K562 (cell line): ENCODE data around the gene SLC4A5. TPM values are rescaled to one million over a fixed set of nuclear protein-coding genes. Genes with fewer than 3 reads are reported as not detected.

Experiments used
- ATAC-seq: fragments of 200-7000 bp; cut with Tn5 transposase; 3 replicates; pipeline ENCODE4 v1.9.1; 2020; ENCODE audit warnings: moderate library complexity
- BruUV-seq: library from RNA; stranded (reverse); fragments of 400-500 nt; replicated peaks from 2 replicates; lab custom pipeline; 2021; lab: Mats Ljungman, UMichigan
- CTCF ChIA-PET: fragments of 300-600 bp; formaldehyde crosslinking; extraction: SDS; loops from one replicate; lab custom pipeline; 2021; ENCODE audit warnings: low intra/inter-chr PET ratio; lab: Yijun Ruan, JAX
- POLR2A ChIA-PET: fragments of 300-600, 350-650 bp; sonication (Branson Sonifier 250); formaldehyde crosslinking; extraction: SDS; loops from one replicate; lab custom pipeline; 2021; ENCODE audit warnings: antibody characterized with exemption, inconsistent platforms; lab: Yijun Ruan, JAX
- DNase-seq, 4 experiments: peaks; one replicate each; pipeline versions ENCODE4 v3.0.0 to v3.0.0-alpha.2; 2011 to 2018; ENCODE audit warnings: low spot score in 3 of 4, mixed read lengths in 3 of 4; ENCODE audit errors: extremely low read depth in 1 of 4
- FAIRE-seq: peaks from 2 replicates; lab custom pipeline; 2011; peaks lifted over from hg19 to GRCh38; lab: Jason Lieb, UNC
- H2AFZ ChIP-seq: 2 replicates; pipeline ENCODE4 v1.6.0; 2011; ENCODE audit warnings: low read depth, low read length, control low read depth, inconsistent platforms
- H3K27ac ChIP-seq: fragments of 200-600 bp; 3 replicates; pipeline ENCODE4 v1.8.0; 2011; ENCODE audit warnings: low read depth, mild to moderate bottlenecking, control low read depth, inconsistent platforms, low read length, moderate library complexity, mixed read lengths; ENCODE audit errors: extremely low read depth
- H3K27me3 ChIP-seq, 2 experiments: fragments of 300-600 bp in 1 of 2; 2 replicates in 1 of 2; 3 replicates in 1 of 2; pipeline versions ENCODE4 v1.6.0 to v1.8.0; 2011; ENCODE audit warnings: inconsistent platforms in 2 of 2, low read length in 2 of 2, mild to moderate bottlenecking in 1 of 2, mixed read lengths in 1 of 2, moderate library complexity in 1 of 2; ENCODE audit not compliant: control insufficient read depth in 2 of 2, insufficient read depth in 2 of 2
- H3K36me3 ChIP-seq: fragments of 300-600 bp; 3 replicates; pipeline ENCODE4 v1.8.0; 2011; ENCODE audit warnings: mild to moderate bottlenecking, low read length, inconsistent platforms; ENCODE audit not compliant: control insufficient read depth, insufficient read depth
- H3K4me1 ChIP-seq, 2 experiments: fragments of 200-600 bp in 1 of 2; replicated peaks in 1 of 2; 2 replicates in 1 of 2; 3 replicates in 1 of 2; pipeline versions ENCODE4 v1.5.1 to v1.8.0; 2011; ENCODE audit warnings: inconsistent platforms in 2 of 2, low read length in 2 of 2, mild to moderate bottlenecking in 1 of 2, mixed read lengths in 1 of 2, moderate library complexity in 1 of 2; ENCODE audit not compliant: control insufficient read depth in 2 of 2, insufficient read depth in 2 of 2
- H3K4me2 ChIP-seq: 2 replicates; pipeline ENCODE4 v1.6.1; 2011; ENCODE audit warnings: low read length, control low read depth, inconsistent platforms, mixed read lengths; ENCODE audit not compliant: insufficient read depth
- H3K4me3 ChIP-seq: fragments of 200-600 bp; sonication (generic), shearing (Covaris generic); 2 replicates; pipeline ENCODE4 v1.5.1; 2016; ENCODE audit warnings: control low read depth, inconsistent platforms
- H3K79me2 ChIP-seq: fragments of 200-600 bp; 3 replicates; pipeline ENCODE4 v1.8.0; 2011; ENCODE audit warnings: low read length, inconsistent platforms; ENCODE audit not compliant: control insufficient read depth, insufficient read depth
- H3K9ac ChIP-seq, 2 experiments: 2 replicates each; pipeline versions ENCODE4 v1.6.0 to v1.6.1; 2011; ENCODE audit warnings: low read depth in 2 of 2, low read length in 2 of 2, control low read depth in 1 of 2, inconsistent platforms in 1 of 2, mild to moderate bottlenecking in 1 of 2, mixed read lengths in 1 of 2; ENCODE audit not compliant: insufficient read depth in 1 of 2
- H3K9me1 ChIP-seq: one replicate; pipeline ENCODE4 v1.6.0; 2011; ENCODE audit warnings: inconsistent platforms, mild to moderate bottlenecking, low read length, moderate library complexity; ENCODE audit not compliant: control insufficient read depth, insufficient read depth
- H3K9me3 ChIP-seq: replicated peaks from 2 replicates; pipeline ENCODE4 v1.5.1; 2011; ENCODE audit warnings: low read depth, low read length, inconsistent platforms; ENCODE audit not compliant: control insufficient read depth, insufficient read depth
- H4K20me1 ChIP-seq: replicated peaks from 2 replicates; pipeline ENCODE4 v1.6.1; 2011; ENCODE audit warnings: low read length, inconsistent platforms, mixed read lengths; ENCODE audit not compliant: control insufficient read depth, insufficient read depth
- DNMT1 ChIP-seq: fragments of 450-650 bp; IDR thresholded peaks from 2 replicates; pipeline ENCODE4 v1.6.1; 2016; ENCODE audit warnings: antibody characterized with exemption, mild to moderate bottlenecking
- EP400 ChIP-seq: fragments of 450-650 bp; IDR thresholded peaks from 2 replicates; pipeline ENCODE4 v1.6.1; 2017; ENCODE audit warnings: antibody characterized with exemption, mild to moderate bottlenecking, moderate library complexity
- FOXA3 ChIP-seq, 2 experiments: fragments of 450-650 bp in 1 of 2; sonication (generic) in 1 of 2; formaldehyde crosslinking; IDR thresholded peaks in 1 of 2; conservative IDR thresholded peaks in 1 of 2; 2 replicates each; pipeline versions ENCODE4 v1.4.0 to v1.8.0; 2020 to 2022; ENCODE audit warnings: mild to moderate bottlenecking in 2 of 2, missing genetic modification reagents in 1 of 2
- GABPB1 ChIP-seq: sonication (generic); formaldehyde crosslinking; IDR thresholded peaks from 2 replicates; pipeline ENCODE4 v1.8.0; 2022; ENCODE audit warnings: mild to moderate bottlenecking, missing genetic modification reagents
- MECOM ChIP-seq: fragments of 250-450 bp; sonication (Bioruptor Pico); IDR thresholded peaks from 2 replicates; pipeline ENCODE4 v1.8.0; 2022; ENCODE audit warnings: inconsistent platforms
- RHOXF2B ChIP-seq: fragments of 250-450 bp; sonication (Bioruptor Pico); conservative IDR thresholded peaks from 2 replicates; pipeline ENCODE4 v1.5.1; 2021
- SRSF9 ChIP-seq: fragments of 200-400 bp; formaldehyde crosslinking; IDR thresholded peaks from 2 replicates; pipeline ENCODE4 v1.6.1; 2017; ENCODE audit warnings: low read depth, low read length, borderline replicate concordance
- WGBS: fragments of 100-300 bp; shearing (Covaris generic); methylation state at CpG from one replicate; pipeline ENCODE4 v1.1.6; 2016; ENCODE audit warnings: low coverage, mixed read lengths; ENCODE audit not compliant: insufficient coverage; ENCODE audit errors: missing lambda C conversion rate; 5-methylcytosine and 5-hydroxymethylcytosine counted together
- in situ Hi-C: fragments of 300-500 bp; cut with MboI; formaldehyde crosslinking; loops from 4 replicates; pipeline ENCODE4 v1.15.0; 2018; ENCODE audit warnings: inconsistent platforms, mixed read lengths
- intact Hi-C: fragments of 100-400 bp; cut with micrococcal nuclease; formaldehyde crosslinking; loops from 2 replicates; pipeline ENCODE4 v1.14.2; 2022
- polyA plus RNA-seq, 8 experiments: library from polyadenylated mRNA; depleted of rRNA in 4 of 8; stranded (reverse) in 5 of 8; unstranded in 3 of 8; fragments of >200 nt; fragmentation: Nextera tagmentation in 2 of 8; fragmentation: Illumina TruSeq in 1 of 8; extraction: Ambion mirVana in 2 of 8; extraction: Trizol in 1 of 8; gene quantifications; 2 replicates each; pipeline versions ENCODE4 v1.2.1 to v1.2.3, GENCODE V29; 2011 to 2014; ENCODE audit warnings: inconsistent platforms in 1 of 8, missing spikeins in 1 of 8
- total RNA-seq, 7 experiments: library from RNA; depleted of rRNA in 6 of 7; stranded (reverse); fragments of >200 nt in 6 of 7; fragmentation: Illumina TruSeq in 2 of 7; extraction: Trizol in 2 of 7; gene quantifications; 2 replicates each; pipeline versions ENCODE4 v1.2.1 to v1.2.3, GENCODE V29; 2011 to 2021; ENCODE audit warnings: low replicate concordance in 1 of 7
- TF ChIP-seq, protein P1 (sequence below): fragments of 250-450 bp; sonication (Bioruptor Pico); IDR thresholded peaks from 2 replicates; pipeline ENCODE4 v1.5.0; 2021
- TF ChIP-seq, protein P2 (sequence below): sonication (generic); formaldehyde crosslinking; IDR thresholded peaks from 2 replicates; pipeline ENCODE4 v1.9.0; 2022; ENCODE audit warnings: mild to moderate bottlenecking, missing genetic modification reagents

SLC4A5 gene
- total and polyA plus RNA-seq, 9 of the 15 experiments (the other 6 are each of a cell fraction or from before 2014, with no cell fraction given) = 0.03 to 0.77 (median 0.14) TPM; not detected in 1

DNA sequence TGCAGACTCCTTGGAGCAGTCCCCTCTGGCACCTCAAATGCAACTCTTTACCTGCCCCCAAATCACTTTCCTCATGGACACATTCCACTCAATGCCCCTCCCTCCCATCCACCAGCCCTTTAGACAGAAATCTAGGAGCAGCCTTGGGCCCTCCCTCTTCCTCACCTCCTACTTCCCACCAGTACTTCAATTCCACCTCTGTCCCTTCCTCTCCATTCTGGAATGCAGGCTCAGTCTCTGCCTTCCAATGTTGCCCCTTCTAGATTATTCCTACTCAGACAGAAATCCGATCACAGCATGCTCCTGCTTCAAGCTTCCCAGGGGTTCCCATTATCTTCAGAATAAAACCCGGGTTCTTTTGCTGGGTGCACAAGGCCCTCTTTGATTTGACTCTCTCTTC is 82.7 kb downstream of the SLC4A5 start (continued):
- TF ChIP-seq, protein P1, sequence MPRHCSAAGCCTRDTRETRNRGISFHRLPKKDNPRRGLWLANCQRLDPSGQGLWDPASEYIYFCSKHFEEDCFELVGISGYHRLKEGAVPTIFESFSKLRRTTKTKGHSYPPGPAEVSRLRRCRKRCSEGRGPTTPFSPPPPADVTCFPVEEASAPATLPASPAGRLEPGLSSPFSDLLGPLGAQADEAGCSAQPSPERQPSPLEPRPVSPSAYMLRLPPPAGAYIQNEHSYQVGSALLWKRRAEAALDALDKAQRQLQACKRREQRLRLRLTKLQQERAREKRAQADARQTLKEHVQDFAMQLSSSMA = no peak
- TF ChIP-seq, all 486 proteins: peak for 0

DNA sequence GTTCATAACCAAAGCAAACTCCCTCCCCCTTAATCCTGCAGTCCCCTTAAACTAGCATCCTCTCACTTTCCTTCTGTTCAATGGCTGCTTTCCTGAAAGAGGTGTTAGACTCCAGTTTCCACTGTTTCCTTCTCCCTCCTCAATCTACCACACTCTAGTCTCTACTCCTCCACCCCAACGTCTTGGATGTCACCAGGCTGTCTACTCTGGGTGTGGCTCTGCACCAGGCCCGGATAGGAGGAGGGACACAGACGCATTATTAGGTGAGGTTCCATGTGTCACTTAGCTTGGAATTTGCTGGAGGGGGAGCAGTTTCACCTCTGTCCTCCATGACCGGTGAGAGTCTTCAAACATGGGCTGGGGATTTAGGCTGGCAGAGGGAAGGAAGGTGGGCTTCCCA is 83.5 kb downstream of the SLC4A5 start:
- no peak for FAIRE-seq
- no peaks in the 10 kb centered on the region for H3K36me3 ChIP-seq
- 0% methylated on average over 4 of the region's 4 CpGs for WGBS
- H3K79me2 ChIP-seq = no peaks in the 10 kb centered on the region
- ATAC-seq = peak; percentile 35; the same call in 1 of the 3 replicates
- in situ Hi-C loops = loop anchor here (10.0 kb wide), 1 partner anchor 335 kb away; no protein-coding TSS in a partner anchor
- no peaks in the 10 kb centered on the region for H4K20me1 ChIP-seq
- no peak overlapping the region for H2AFZ ChIP-seq
- H3K4me3 ChIP-seq = no peak overlapping the region
- H3K4me1 ChIP-seq = peaks cover 3% of the 10 kb centered on the region in 2 experiments; a peak in 2 of 5 replicates
- H3K9me1 ChIP-seq = no peaks in the 10 kb centered on the region
- no TSS peak for BruUV-seq
- peaks cover 2 to 29% of the 10 kb centered on the region in 2 experiments; a peak in 2 of 5 replicates for H3K27me3 ChIP-seq
- POLR2A ChIA-PET = no interaction called here
- TF ChIP-seq, protein P2, sequence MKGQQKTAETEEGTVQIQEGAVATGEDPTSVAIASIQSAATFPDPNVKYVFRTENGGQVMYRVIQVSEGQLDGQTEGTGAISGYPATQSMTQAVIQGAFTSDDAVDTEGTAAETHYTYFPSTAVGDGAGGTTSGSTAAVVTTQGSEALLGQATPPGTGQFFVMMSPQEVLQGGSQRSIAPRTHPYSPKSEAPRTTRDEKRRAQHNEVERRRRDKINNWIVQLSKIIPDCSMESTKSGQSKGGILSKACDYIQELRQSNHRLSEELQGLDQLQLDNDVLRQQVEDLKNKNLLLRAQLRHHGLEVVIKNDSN = no peak
- TF ChIP-seq FOXA3 (CRISPR knock-in tag; conservative IDR thresholded peaks at IDR 0.05 in 1 of 2, IDR thresholded peaks at IDR 0.05 in 1 of 2) (no peak), RHOXF2B (CRISPR knock-in tag) (no peak), SRSF9 (no peak), DNMT1 (no peak), GABPB1 (no peak), MECOM (CRISPR knock-in tag) (no peak), EP400 (no peak)
- no peak overlapping the region for H3K9ac ChIP-seq
- intact Hi-C loops = loop anchor here (10.0 kb wide), 2 partner anchors 325 to 435 kb away; partner anchors contain the start of gene STAMBP
- H3K27ac ChIP-seq = no peak overlapping the region
- CTCF ChIA-PET = no interaction called here
- no peak overlapping the region for H3K4me2 ChIP-seq
- H3K9me3 ChIP-seq = no peaks in the 10 kb centered on the region
- DNase-seq = no peak
